Ovary (tissue), 3 donors: ENCODE results near the gene ATF6.

ENCODE experiments used
- CTCF ChIP-seq, 3 donors: fragments of 450-650 bp in 2 of 3; fragments of 200-600 bp in 1 of 3; IDR thresholded peaks; one replicate each; pipeline versions ENCODE4 v1.5.1 to v1.8.0; 2016 to 2022; ENCODE audit warnings: antibody characterized with exemption in 3 of 3, mild to moderate bottlenecking in 1 of 3
- EP300 ChIP-seq: sonication (generic); formaldehyde crosslinking; IDR thresholded peaks from one replicate; pipeline ENCODE4 v1.6.1; 2017; ENCODE audit warnings: antibody characterized with exemption
- POLR2A ChIP-seq: fragments of 450-650 bp; IDR thresholded peaks from one replicate; pipeline ENCODE4 v1.6.1; 2017; ENCODE audit warnings: antibody characterized with exemption, mild to moderate bottlenecking, moderate library complexity
- donor health status: DM: no; HTN: no; CAD: no.

DNA sequence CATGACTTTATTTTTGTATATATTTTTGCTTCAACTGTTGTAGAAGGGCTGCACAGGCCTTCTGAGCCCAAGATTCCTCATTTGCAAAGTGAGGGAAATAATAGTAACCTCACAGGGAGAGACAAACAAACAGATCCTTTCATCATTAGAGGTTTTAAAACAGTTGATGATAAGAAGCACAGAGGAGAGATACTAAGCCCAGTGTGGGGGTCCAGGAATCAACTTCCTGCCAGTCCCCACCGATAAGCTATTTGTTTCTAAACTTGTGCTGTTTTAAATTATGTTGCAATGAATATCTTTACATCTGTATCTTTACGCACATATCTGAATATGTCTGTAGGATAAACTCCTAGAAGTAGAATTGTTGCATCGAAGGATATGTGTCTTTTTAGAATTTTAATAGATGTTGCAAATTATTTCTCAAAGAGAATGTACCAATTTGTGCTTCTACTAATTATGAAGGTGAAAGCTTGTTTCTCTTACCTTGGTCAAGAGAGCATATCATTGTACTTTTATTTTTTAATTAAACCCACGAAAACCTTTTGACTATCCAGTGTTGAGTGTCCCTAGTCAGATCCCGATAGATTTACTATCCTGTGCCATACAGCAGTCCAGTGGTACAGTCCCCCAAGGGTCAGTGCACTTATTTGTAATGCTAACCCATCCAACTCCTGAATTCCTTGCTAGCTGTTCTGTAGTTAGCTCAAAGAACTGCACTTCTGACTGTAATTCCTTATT lies 34.0 kb upstream of the ATF6 start:
- no peak for TF ChIP-seq CTCF (IDR thresholded peaks at IDR 0.05)
- no peak for TF ChIP-seq POLR2A
- no peak for TF ChIP-seq EP300
